GM12878 (cell line): ENCODE measurements around the gene HMGCL. TPM values are rescaled to one million over a fixed set of nuclear protein-coding genes. Genes with fewer than 3 reads are reported as not detected.

ENCODE experiments used
- BMI1 ChIP-seq: fragments of 450-650 bp; IDR thresholded peaks from 2 replicates; pipeline ENCODE4 v1.6.1; 2016; ENCODE audit warnings: mild to moderate bottlenecking, moderate library complexity, borderline replicate concordance
- CBFB ChIP-seq: IDR thresholded peaks from 2 replicates; pipeline ENCODE4 v1.6.1; 2016; ENCODE audit warnings: antibody characterized with exemption, low read depth
- CEBPB ChIP-seq, 2 experiments: fragments of 150-350 bp in 1 of 2; IDR thresholded peaks; 2 replicates each; pipeline ENCODE4 v1.6.1; 2012 to 2014; ENCODE audit warnings: low read depth in 2 of 2, low read length in 2 of 2, borderline replicate concordance in 1 of 2, inconsistent platforms in 1 of 2
- CREM ChIP-seq: IDR thresholded peaks from 2 replicates; pipeline ENCODE4 v1.6.1; 2014; ENCODE audit warnings: antibody characterized with exemption, low read depth
- EP300 ChIP-seq, 2 experiments: fragments of 150-350 bp in 1 of 2; IDR thresholded peaks; 2 replicates each; pipeline ENCODE4 v1.6.1; 2011 to 2012; ENCODE audit warnings: low read depth in 2 of 2, low read length in 2 of 2, borderline replicate concordance in 1 of 2, improper control_type of control experiment in 1 of 2, inconsistent platforms in 1 of 2; ENCODE audit not compliant: control insufficient read depth in 1 of 2
- FOS ChIP-seq: IDR thresholded peaks from 3 replicates; pipeline ENCODE4 v1.6.1; 2011; ENCODE audit warnings: borderline replicate concordance; ENCODE audit not compliant: insufficient read length; ENCODE audit errors: extremely low read depth
- IKZF1 ChIP-seq: fragments of 450-650 bp; conservative IDR thresholded peaks from 2 replicates; pipeline ENCODE4 v1.6.1; 2017; ENCODE audit warnings: antibody characterized with exemption, mild to moderate bottlenecking
- IKZF2 ChIP-seq, 2 experiments: fragments of 450-650 bp; IDR thresholded peaks; 2 replicates each; pipeline ENCODE4 v1.6.1; 2017; ENCODE audit warnings: mild to moderate bottlenecking in 2 of 2, moderate library complexity in 2 of 2
- IRF4 ChIP-seq: IDR thresholded peaks from 2 replicates; pipeline ENCODE4 v1.6.1; 2011; ENCODE audit warnings: low read depth, low read length
- JUNB ChIP-seq: IDR thresholded peaks from 2 replicates; pipeline ENCODE4 v1.6.1; 2016; ENCODE audit warnings: antibody characterized with exemption, mild to moderate bottlenecking
- JUND ChIP-seq: IDR thresholded peaks from 2 replicates; pipeline ENCODE4 v1.6.1; 2012; ENCODE audit warnings: low read depth, mild to moderate bottlenecking, low read length, improper control_type of control experiment, moderate library complexity
- NR2C1 ChIP-seq: fragments of 450-650 bp; IDR thresholded peaks from 2 replicates; pipeline ENCODE4 v1.6.1; 2017; ENCODE audit warnings: antibody characterized with exemption, mild to moderate bottlenecking, moderate library complexity
- PML ChIP-seq: IDR thresholded peaks from 2 replicates; pipeline ENCODE4 v1.6.1; 2012; ENCODE audit warnings: low read length, inconsistent platforms
- RAD51 ChIP-seq: fragments of 450-650 bp; IDR thresholded peaks from 2 replicates; pipeline ENCODE4 v1.6.1; 2016; ENCODE audit warnings: moderate library complexity, mild to moderate bottlenecking, inconsistent platforms
- RBBP5 ChIP-seq: fragments of 200-600 bp; sonication (generic); conservative IDR thresholded peaks from 2 replicates; pipeline ENCODE4 v1.6.1; 2016
- RFX5 ChIP-seq: IDR thresholded peaks from 2 replicates; pipeline ENCODE4 v1.6.1; 2011; ENCODE audit warnings: low read depth, low read length, improper control_type of control experiment
- SKIL ChIP-seq: fragments of 450-650 bp; IDR thresholded peaks from 2 replicates; pipeline ENCODE4 v1.6.1; 2017; ENCODE audit warnings: mild to moderate bottlenecking, low read depth, inconsistent platforms; ENCODE audit not compliant: poor library complexity, severe bottlenecking
- STAT1 ChIP-seq: fragments of 450-650 bp; conservative IDR thresholded peaks from 2 replicates; pipeline ENCODE4 v1.6.1; 2014; ENCODE audit warnings: antibody characterized with exemption, mild to moderate bottlenecking
- TARDBP ChIP-seq: IDR thresholded peaks from 2 replicates; pipeline ENCODE4 v1.6.1; 2016; ENCODE audit warnings: borderline replicate concordance
- TCF12 ChIP-seq: IDR thresholded peaks from 2 replicates; pipeline ENCODE4 v1.6.1; 2011; ENCODE audit warnings: low read depth, mild to moderate bottlenecking, low read length
- ZBTB11 ChIP-seq: fragments of 450-650 bp; formaldehyde crosslinking; IDR thresholded peaks from 2 replicates; pipeline ENCODE4 v1.5.0; 2022; ENCODE audit warnings: mild to moderate bottlenecking, missing genetic modification characterization
- ZNF24 ChIP-seq: fragments of 450-650 bp; IDR thresholded peaks from 2 replicates; pipeline ENCODE4 v1.6.1; 2017; ENCODE audit warnings: antibody characterized with exemption, mild to moderate bottlenecking
- ZNF622 ChIP-seq: fragments of 450-650 bp; IDR thresholded peaks from 2 replicates; pipeline ENCODE4 v1.6.1; 2017; ENCODE audit warnings: mild to moderate bottlenecking, inconsistent platforms
- polyA plus RNA-seq, 11 experiments: library from polyadenylated mRNA; depleted of rRNA in 4 of 11; unstranded in 6 of 11; stranded (reverse) in 5 of 11; fragments of >200 nt; fragmentation: Nextera tagmentation in 4 of 11; fragmentation: Illumina TruSeq in 1 of 11; extraction: Ambion mirVana in 4 of 11; extraction: Trizol in 1 of 11; gene quantifications; 1 replicate in 1 of 11; 2 replicates in 10 of 11; pipeline versions ENCODE4 v1.2.1 to v1.2.3, GENCODE V29; 2011 to 2016; ENCODE audit warnings: inconsistent platforms in 2 of 11, missing spikeins in 2 of 11, low read depth in 1 of 11
- total RNA-seq, 4 experiments: library from RNA; depleted of rRNA in 3 of 4; stranded (reverse); fragments of >200 nt in 3 of 4; fragmentation: Illumina TruSeq in 1 of 4; extraction: Trizol in 1 of 4; gene quantifications; 2 replicates each; pipeline versions ENCODE4 v1.2.1 to v1.2.3, GENCODE V29; 2013 to 2021
- TF ChIP-seq, protein P1 (sequence below): fragments of 150-350 bp; IDR thresholded peaks from 2 replicates; pipeline ENCODE4 v1.6.1; 2016; ENCODE audit warnings: low read depth, low read length

Gene HMGCL
- total and polyA plus RNA-seq, 10 of the 15 experiments (the other 5 are each of a cell fraction or from before 2014, with no cell fraction given), result 29.4 to 127 (median 36.4) TPM

- TF ChIP-seq ZBTB11 (no peak), ZNF24 (no peak), EP300 (IDR thresholded peaks at IDR 0.05; ENCODE audit: borderline replicate concordance in 1 of 2, control insufficient read depth in 1 of 2, low read depth in 2 of 2, low read length in 2 of 2) (no peak), CBFB (no peak), JUND (no peak), TARDBP (no peak), TCF12 (no peak), ZNF622 (no peak), IRF4 (peak; percentile 17; the same call in 1 of the 2 replicates), RFX5 (no peak), CEBPB (IDR thresholded peaks at IDR 0.05; ENCODE audit: borderline replicate concordance in 1 of 2, low read depth in 2 of 2, low read length in 2 of 2) (no peak), BMI1 (no peak), SKIL (no peak), PML (no peak), RBBP5 (no peak), NR2C1 (no peak), FOS (no peak), CREM (no peak), IKZF1 (0 out of 2 replicates have a peak, but pooled peaks have one; percentile 21), RAD51 (no peak), IKZF2 (IDR thresholded peaks at IDR 0.05) (peak in 1 of 2 experiments; percentile 33; a peak in 2 of 4 replicates), STAT1 (no peak), JUNB (peak; percentile 22; the same call in 1 of the 2 replicates)
- TF ChIP-seq, protein P1, sequence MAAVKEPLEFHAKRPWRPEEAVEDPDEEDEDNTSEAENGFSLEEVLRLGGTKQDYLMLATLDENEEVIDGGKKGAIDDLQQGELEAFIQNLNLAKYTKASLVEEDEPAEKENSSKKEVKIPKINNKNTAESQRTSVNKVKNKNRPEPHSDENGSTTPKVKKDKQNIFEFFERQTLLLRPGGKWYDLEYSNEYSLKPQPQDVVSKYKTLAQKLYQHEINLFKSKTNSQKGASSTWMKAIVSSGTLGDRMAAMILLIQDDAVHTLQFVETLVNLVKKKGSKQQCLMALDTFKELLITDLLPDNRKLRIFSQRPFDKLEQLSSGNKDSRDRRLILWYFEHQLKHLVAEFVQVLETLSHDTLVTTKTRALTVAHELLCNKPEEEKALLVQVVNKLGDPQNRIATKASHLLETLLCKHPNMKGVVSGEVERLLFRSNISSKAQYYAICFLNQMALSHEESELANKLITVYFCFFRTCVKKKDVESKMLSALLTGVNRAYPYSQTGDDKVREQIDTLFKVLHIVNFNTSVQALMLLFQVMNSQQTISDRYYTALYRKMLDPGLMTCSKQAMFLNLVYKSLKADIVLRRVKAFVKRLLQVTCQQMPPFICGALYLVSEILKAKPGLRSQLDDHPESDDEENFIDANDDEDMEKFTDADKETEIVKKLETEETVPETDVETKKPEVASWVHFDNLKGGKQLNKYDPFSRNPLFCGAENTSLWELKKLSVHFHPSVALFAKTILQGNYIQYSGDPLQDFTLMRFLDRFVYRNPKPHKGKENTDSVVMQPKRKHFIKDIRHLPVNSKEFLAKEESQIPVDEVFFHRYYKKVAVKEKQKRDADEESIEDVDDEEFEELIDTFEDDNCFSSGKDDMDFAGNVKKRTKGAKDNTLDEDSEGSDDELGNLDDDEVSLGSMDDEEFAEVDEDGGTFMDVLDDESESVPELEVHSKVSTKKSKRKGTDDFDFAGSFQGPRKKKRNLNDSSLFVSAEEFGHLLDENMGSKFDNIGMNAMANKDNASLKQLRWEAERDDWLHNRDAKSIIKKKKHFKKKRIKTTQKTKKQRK, result no peak
Observed at GRCh38 chr1:23836037-23836436, 10.8 kb upstream of the HMGCL start (continued).
